Heart left ventricle (tissue), 13 donors: ENCODE measurements around the gene TRIM44.

Experiments
- CTCF ChIP-seq, 12 donors: fragments of 200-600 bp; sonication (generic) in 4 of 12; IDR thresholded peaks; one replicate each; pipeline versions ENCODE4 v1.5.0 to v1.8.0; 2018 to 2022; ENCODE audit warnings: antibody characterized with exemption in 12 of 12, mild to moderate bottlenecking in 5 of 12
- POLR2A ChIP-seq, 2 donors: fragments of 450-650 bp; IDR thresholded peaks; one replicate each; pipeline ENCODE4 v1.6.1; 2017; ENCODE audit warnings: antibody characterized with exemption in 2 of 2, mild to moderate bottlenecking in 2 of 2, moderate library complexity in 2 of 2
- donor health status: ischemic (EF 13 %, LVEDD 7.1; RV severe dilation, severe dysfunction).
- donor health status: DM: no; HTN: yes; CAD: no.
- donor health status: DM: no; HTN: no; CAD: no.
- donor health status: ischemic (EF 25% LVEDD 6.9; RV normal size, moderate dysfunction).
- donor health status: ischemic (EF 25% LVEDD 5.7; RV mildly dilated, moderate dysfunction).
- donor health status: ischemic (EF 35%, LVEDD 5.7; RV mildly dilated, moderate dysfunction).
- donor health status: nonischemic (EF 11% LVEDD 7.7; RV severe dilation, severe dysfunction).
- donor health status: DM: yes; HTN: yes; CAD: no.
- donor health status: PGD.
- donor health status: ischemic (EF 29% LVEDD 5.4; RV normal size, mild dysfunction).
- donor health status: nonischemic (EF 23%, LVEDD 6.1; RV moderate dilation, normal function).

DNA sequence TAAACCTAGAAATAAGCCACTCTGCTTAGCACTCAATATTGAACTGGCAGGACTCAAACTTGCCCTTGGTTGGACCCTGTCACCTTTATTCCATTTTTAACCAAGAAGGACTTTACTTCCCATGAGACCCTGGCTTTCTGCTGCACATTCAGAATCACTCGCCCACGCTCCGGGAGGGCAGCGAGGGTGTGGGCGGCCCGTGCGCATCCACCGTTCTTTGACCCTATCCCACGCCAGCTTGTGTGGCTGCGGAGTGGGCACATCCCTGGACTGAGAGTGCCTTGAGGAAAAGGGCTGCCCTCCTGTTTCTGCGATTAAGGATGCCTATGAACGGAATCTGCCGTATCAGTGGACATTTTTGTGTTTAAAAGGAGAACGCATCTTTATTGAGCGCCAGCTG lies 39.6 kb downstream of the TRIM44 start:
- TF ChIP-seq POLR2A (IDR thresholded peaks at IDR 0.05) (no peak), CTCF (IDR thresholded peaks at IDR 0.05) (no peak)
